HG03460 (cell line): ENCODE results near the gene POGLUT2.
"Not testable (repeated sequence)": the region's sequence is repeated elsewhere in the genome, so short reads cannot be mapped to it uniquely, and the experiment has no call there.

Source experiments
- ATAC-seq: cut with Tn5 transposase; IDR thresholded peaks from one replicate; pipeline ENCODE4 v1.9.1; 2021; ENCODE audit not compliant: unreplicated experiment

Gene POGLUT2

GRCh38 chr13:102807699-102808098, 8.9 kb upstream of the POGLUT2 start:
- ATAC-seq, result no peak

GRCh38 chr13:102805680-102806079, 6.9 kb upstream of the POGLUT2 start:
- ATAC-seq, result no peak

GRCh38 chr13:102800145-102801041, 1.6 kb upstream of the POGLUT2 start:
- peak; percentile 74 for ATAC-seq

- peak; percentile 7 for ATAC-seq
Measured at GRCh38 chr13:102799426-102800144, 809 bp upstream of the POGLUT2 start.

- ATAC-seq, result no peak
Measured at GRCh38 chr13:102793611-102794355, 5.0 kb downstream of the POGLUT2 start.

GRCh38 chr13:102792396-102792795, 6.4 kb downstream of the POGLUT2 start:
- ATAC-seq, result no peak

GRCh38 chr13:102788683-102789082, 10.1 kb downstream of the POGLUT2 start:
- no peak for ATAC-seq

GRCh38 chr13:102784483-102784882, 14.3 kb downstream of the POGLUT2 start:
- no peak for ATAC-seq

GRCh38 chr13:102781591-102781990, 17.2 kb downstream of the POGLUT2 start:
- ATAC-seq, result no peak

GRCh38 chr13:102780656-102781055, 18.1 kb downstream of the POGLUT2 start:
- not testable (repeated sequence) for ATAC-seq

GRCh38 chr13:102779436-102780159, 19.2 kb downstream of the POGLUT2 start:
- ATAC-seq, result no peak

- no peak for ATAC-seq
Measured at GRCh38 chr13:102777736-102778135, 21.0 kb downstream of the POGLUT2 start.

GRCh38 chr13:102776271-102776670, 22.5 kb downstream of the POGLUT2 start:
- no peak for ATAC-seq

GRCh38 chr13:102774591-102775520, 23.9 kb downstream of the POGLUT2 start:
- ATAC-seq, result no peak

GRCh38 chr13:102774214-102774568, 24.6 kb downstream of the POGLUT2 start:
- no peak for ATAC-seq

GRCh38 chr13:102773441-102774213, 25.1 kb downstream of the POGLUT2 start, which contains the start of gene TEX30:
TEX30 (minus strand) TSS chr13:102773786; CDS start chr13:102770026, 3,760 bp downstream.
- ATAC-seq, result peak; percentile 91

- ATAC-seq, result no peak
Measured at GRCh38 chr13:102772042-102772425, 26.7 kb downstream of the POGLUT2 start.

- no peak for ATAC-seq
Measured at GRCh38 chr13:102771298-102772041, 27.3 kb downstream of the POGLUT2 start.
